Thoracic aorta (tissue), 2 donors: ENCODE measurements around the gene RSRC1. TPM values are rescaled to one million over a fixed set of nuclear protein-coding genes. Genes with fewer than 3 reads are reported as not detected.
"Not testable (repeated sequence)": the region's sequence is repeated elsewhere in the genome, so short reads cannot be mapped to it uniquely, and the experiment has no call there.

Experiments used
- ATAC-seq: fragments of 150-250 bp; one replicate; pipeline ENCODE4 v1.8.0; 2017; ENCODE audit warnings: low read depth; ENCODE audit not compliant: insufficient number of reproducible peaks, low FRiP score
- DNase-seq: peaks from one replicate; pipeline ENCODE4 v3.0.0-alpha.2; 2020; ENCODE audit warnings: low spot score
- H3K27ac ChIP-seq, 2 donors: fragments of 200-600 bp; sonication (generic); 1 replicate in 1 of 2; 2 replicates in 1 of 2; pipeline ENCODE4 v1.5.1; 2016; ENCODE audit warnings: mild to moderate bottlenecking in 2 of 2, moderate library complexity in 2 of 2
- H3K27me3 ChIP-seq: fragments of 200-600 bp; sonication (generic); replicated peaks from 2 replicates; pipeline ENCODE4 v1.6.0; 2016; ENCODE audit warnings: mild to moderate bottlenecking; ENCODE audit not compliant: insufficient read depth
- H3K36me3 ChIP-seq: fragments of 200-600 bp; sonication (generic); one replicate; pipeline ENCODE4 v1.5.1; 2016
- H3K4me1 ChIP-seq, 2 donors: fragments of 200-600 bp; sonication (generic); 1 replicate in 1 of 2; 2 replicates in 1 of 2; pipeline versions ENCODE4 v1.5.1 to v1.6.0; 2016; ENCODE audit warnings: low read depth in 2 of 2, mild to moderate bottlenecking in 1 of 2; ENCODE audit not compliant: control insufficient read depth in 1 of 2
- H3K4me3 ChIP-seq: fragments of 200-600 bp; sonication (generic); 2 replicates; pipeline ENCODE4 v1.5.1; 2016; ENCODE audit warnings: mild to moderate bottlenecking
- H3K9me3 ChIP-seq: fragments of 200-600 bp; sonication (generic); 2 replicates; pipeline ENCODE4 v1.5.1; 2016
- CTCF ChIP-seq: fragments of 200-600 bp; sonication (generic); IDR thresholded peaks from one replicate; pipeline ENCODE4 v1.5.1; 2019; ENCODE audit warnings: antibody characterized with exemption
- total RNA-seq, 2 donors: library from RNA; depleted of rRNA; stranded (reverse); fragments of >200 nt; gene quantifications; one replicate each; pipeline versions ENCODE4 v1.1.0 to v1.2.3, GENCODE V29; 2016

Gene RSRC1
- total RNA-seq, 2 donors from 2014 or later: 26.6 to 39.5 TPM

- Histone ChIP-seq H3K4me1 (no peaks in the 10 kb centered on the region), H3K27me3 (no peaks in the 10 kb centered on the region), H3K9me3 (no peaks in the 10 kb centered on the region), H3K36me3 (no peaks in the 10 kb centered on the region), H3K27ac (no peak overlapping the region), H3K4me3 (no peak overlapping the region)
- ATAC-seq (no peak), DNase-seq (no peak)
- no peak for TF ChIP-seq CTCF
Observed at GRCh38 chr3:158491968-158492367, 382.1 kb downstream of the RSRC1 start.

GRCh38 chr3:158492685-158493084 lies 382.8 kb downstream of the RSRC1 start:
- no peaks in the 10 kb centered on the region for H3K36me3 ChIP-seq
- DNase-seq (no peak), ATAC-seq (no peak)
- H3K27me3 ChIP-seq: no peaks in the 10 kb centered on the region
- H3K9me3 ChIP-seq: no peaks in the 10 kb centered on the region
- H3K4me1 ChIP-seq: no peaks in the 10 kb centered on the region
- no peak overlapping the region for H3K27ac ChIP-seq
- no peak overlapping the region for H3K4me3 ChIP-seq
- TF ChIP-seq CTCF: no peak

GRCh38 chr3:158493931-158494330 lies 384.0 kb downstream of the RSRC1 start:
- no peak overlapping the region for H3K4me3 ChIP-seq
- no peaks in the 10 kb centered on the region for H3K27me3 ChIP-seq
- no peaks in the 10 kb centered on the region for H3K4me1 ChIP-seq
- no peak for ATAC-seq
- no peaks in the 10 kb centered on the region for H3K9me3 ChIP-seq
- DNase-seq: no peak
- H3K36me3 ChIP-seq: no peaks in the 10 kb centered on the region
- TF ChIP-seq CTCF: no peak
- H3K27ac ChIP-seq: no peak overlapping the region

DNA sequence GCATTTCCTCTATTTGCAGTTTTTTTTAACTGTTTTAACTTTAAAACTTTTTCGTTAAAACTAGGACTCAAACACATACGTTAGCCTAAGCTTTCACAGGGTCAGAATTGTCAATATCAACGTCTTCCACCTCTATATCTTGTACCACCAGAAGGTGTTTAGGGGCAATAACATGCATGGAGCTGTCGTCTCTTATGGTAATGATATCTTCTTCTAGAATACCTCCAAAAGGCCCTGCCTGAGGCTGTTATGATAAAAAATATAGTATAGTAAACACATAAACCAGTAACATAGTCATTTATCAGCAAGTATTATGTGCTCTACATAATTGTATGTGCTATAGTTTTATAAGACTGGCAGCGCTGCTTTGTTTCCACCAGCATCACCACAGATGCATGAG lies 384.8 kb downstream of the RSRC1 start:
- no peak for ATAC-seq
- no peak overlapping the region for H3K4me3 ChIP-seq
- no peaks in the 10 kb centered on the region for H3K36me3 ChIP-seq
- TF ChIP-seq CTCF: no peak
- no peaks in the 10 kb centered on the region for H3K27me3 ChIP-seq
- no peak overlapping the region for H3K27ac ChIP-seq
- H3K9me3 ChIP-seq: no peaks in the 10 kb centered on the region
- DNase-seq: no peak
- no peaks in the 10 kb centered on the region for H3K4me1 ChIP-seq

GRCh38 chr3:158495398-158495902 lies 385.6 kb downstream of the RSRC1 start:
- not testable (repeated sequence) for H3K4me3 ChIP-seq, DNase-seq, H3K4me1 ChIP-seq, H3K27me3 ChIP-seq, H3K36me3 ChIP-seq, ATAC-seq, H3K9me3 ChIP-seq, H3K27ac ChIP-seq

GRCh38 chr3:158505117-158505516 lies 395.2 kb downstream of the RSRC1 start:
- H3K36me3 ChIP-seq: no peaks in the 10 kb centered on the region
- no peaks in the 10 kb centered on the region for H3K9me3 ChIP-seq
- H3K4me1 ChIP-seq: no peaks in the 10 kb centered on the region
- no peak overlapping the region for H3K27ac ChIP-seq
- no peak for TF ChIP-seq CTCF
- H3K27me3 ChIP-seq: no peaks in the 10 kb centered on the region
- no peak for DNase-seq
- no peak overlapping the region for H3K4me3 ChIP-seq
- no peak for ATAC-seq
